Astrocyte (in vitro differentiated cells and primary cell): ENCODE measurements around the gene C2CD2. TPM values are rescaled to one million over a fixed set of nuclear protein-coding genes. Genes with fewer than 3 reads are reported as not detected.

Experiments
- DNase-seq: peaks from one replicate; pipeline ENCODE4 v3.0.0-alpha.2; 2010; ENCODE audit warnings: low read depth
- FAIRE-seq: peaks from 2 replicates; lab custom pipeline; 2011; peaks lifted over from hg19 to GRCh38; lab: Jason Lieb, UNC
- H2AFZ ChIP-seq: 2 replicates; pipeline ENCODE4 v1.6.0; 2012; ENCODE audit warnings: low read depth, low read length, inconsistent platforms
- H3K27ac ChIP-seq: 2 replicates; pipeline ENCODE4 v1.5.1; 2011; ENCODE audit warnings: low read depth, low read length, inconsistent platforms
- H3K27me3 ChIP-seq: 2 replicates; pipeline ENCODE4 v1.6.0; 2011; ENCODE audit warnings: low read length, inconsistent platforms; ENCODE audit not compliant: insufficient read depth
- H3K36me3 ChIP-seq: 2 replicates; pipeline ENCODE4 v1.5.1; 2011; ENCODE audit warnings: low read length, inconsistent platforms; ENCODE audit not compliant: insufficient read depth
- H3K4me1 ChIP-seq: 2 replicates; pipeline ENCODE4 v1.5.1; 2011; ENCODE audit warnings: low read length, inconsistent platforms; ENCODE audit not compliant: insufficient read depth
- H3K4me2 ChIP-seq: 2 replicates; pipeline ENCODE4 v1.6.0; 2012; ENCODE audit warnings: low read length, inconsistent platforms
- H3K4me3 ChIP-seq: 2 replicates; pipeline ENCODE4 v1.5.1; 2011; ENCODE audit warnings: low read depth, mild to moderate bottlenecking, low read length, inconsistent platforms; ENCODE audit not compliant: insufficient read depth
- H3K79me2 ChIP-seq: 2 replicates; pipeline ENCODE4 v1.6.0; 2012; ENCODE audit warnings: mild to moderate bottlenecking, low read length, inconsistent platforms; ENCODE audit not compliant: insufficient read depth
- H3K9ac ChIP-seq: 2 replicates; pipeline ENCODE4 v1.6.0; 2012; ENCODE audit warnings: mild to moderate bottlenecking, low read length, inconsistent platforms
- H3K9me3 ChIP-seq: 2 replicates; pipeline ENCODE4 v1.5.1; 2012; ENCODE audit warnings: low read depth, mild to moderate bottlenecking, low read length, inconsistent platforms; ENCODE audit not compliant: insufficient read depth
- H4K20me1 ChIP-seq: 2 replicates; pipeline ENCODE4 v1.6.0; 2012; ENCODE audit warnings: low read length, inconsistent platforms; ENCODE audit not compliant: insufficient read depth
- H3K27ac Mint-ChIP-seq: one replicate; pipeline ENCODE4 v1.8.0; 2021; ENCODE audit warnings: mild to moderate bottlenecking, mixed read lengths; ENCODE audit not compliant: unreplicated experiment
- H3K27me3 Mint-ChIP-seq: one replicate; pipeline ENCODE4 v1.8.0; 2021; ENCODE audit warnings: low read depth, mixed read lengths; ENCODE audit not compliant: unreplicated experiment
- H3K36me3 Mint-ChIP-seq: one replicate; pipeline ENCODE4 v1.8.0; 2021; ENCODE audit warnings: low read depth, mixed read lengths; ENCODE audit not compliant: unreplicated experiment
- H3K4me1 Mint-ChIP-seq: one replicate; pipeline ENCODE4 v1.8.0; 2021; ENCODE audit warnings: low read depth, mixed read lengths; ENCODE audit not compliant: unreplicated experiment
- H3K4me3 Mint-ChIP-seq: one replicate; pipeline ENCODE4 v1.8.0; 2021; ENCODE audit warnings: mild to moderate bottlenecking, moderate library complexity, mixed read lengths; ENCODE audit not compliant: unreplicated experiment
- H3K9me3 Mint-ChIP-seq: one replicate; pipeline ENCODE4 v1.8.0; 2021; ENCODE audit warnings: mild to moderate bottlenecking, mixed read lengths; ENCODE audit not compliant: unreplicated experiment
- EZH2 ChIP-seq: IDR thresholded peaks from 2 replicates; pipeline ENCODE4 v1.6.1; 2012; ENCODE audit warnings: mild to moderate bottlenecking, low read length, inconsistent platforms; ENCODE audit not compliant: insufficient read depth
- total RNA-seq: library from RNA; stranded (reverse); gene quantifications from 2 replicates; pipeline ENCODE4 v1.2.1, GENCODE V29; 2021
- TF ChIP-seq, protein P1 (sequence below): IDR thresholded peaks from 2 replicates; pipeline ENCODE4 v1.5.1; 2011; ENCODE audit warnings: low read depth, mild to moderate bottlenecking, inconsistent platforms, low read length, moderate library complexity; ENCODE audit not compliant: insufficient read depth

C2CD2 gene
- total RNA-seq, 1 donor from 2014 or later = 8.3 TPM

GRCh38 chr21:41975391-41976272 is 21.8 kb upstream of the C2CD2 start:
- H3K27ac ChIP-seq = no peak overlapping the region
- no peaks in the 10 kb centered on the region for H3K79me2 ChIP-seq
- FAIRE-seq = no peak
- H3K9me3 ChIP-seq = peaks cover 4% of the 10 kb centered on the region
- Mint-ChIP-seq H3K4me1 (no peaks in the 10 kb centered on the region), H3K9me3 (peaks cover 4% of the 10 kb centered on the region), H3K27me3 (peaks cover 5% of the 10 kb centered on the region), H3K36me3 (no peaks in the 10 kb centered on the region), H3K4me3 (no peak overlapping the region), H3K27ac (no peak overlapping the region)
- H3K4me1 ChIP-seq = no peaks in the 10 kb centered on the region
- no peaks in the 10 kb centered on the region for H4K20me1 ChIP-seq
- DNase-seq = no peak
- H2AFZ ChIP-seq = no peak overlapping the region
- H3K27me3 ChIP-seq = peaks cover 2% of the 10 kb centered on the region
- H3K4me2 ChIP-seq = no peak overlapping the region
- no peak overlapping the region for H3K4me3 ChIP-seq
- no peaks in the 10 kb centered on the region for H3K36me3 ChIP-seq
- no peak overlapping the region for H3K9ac ChIP-seq
- TF ChIP-seq, protein P1, sequence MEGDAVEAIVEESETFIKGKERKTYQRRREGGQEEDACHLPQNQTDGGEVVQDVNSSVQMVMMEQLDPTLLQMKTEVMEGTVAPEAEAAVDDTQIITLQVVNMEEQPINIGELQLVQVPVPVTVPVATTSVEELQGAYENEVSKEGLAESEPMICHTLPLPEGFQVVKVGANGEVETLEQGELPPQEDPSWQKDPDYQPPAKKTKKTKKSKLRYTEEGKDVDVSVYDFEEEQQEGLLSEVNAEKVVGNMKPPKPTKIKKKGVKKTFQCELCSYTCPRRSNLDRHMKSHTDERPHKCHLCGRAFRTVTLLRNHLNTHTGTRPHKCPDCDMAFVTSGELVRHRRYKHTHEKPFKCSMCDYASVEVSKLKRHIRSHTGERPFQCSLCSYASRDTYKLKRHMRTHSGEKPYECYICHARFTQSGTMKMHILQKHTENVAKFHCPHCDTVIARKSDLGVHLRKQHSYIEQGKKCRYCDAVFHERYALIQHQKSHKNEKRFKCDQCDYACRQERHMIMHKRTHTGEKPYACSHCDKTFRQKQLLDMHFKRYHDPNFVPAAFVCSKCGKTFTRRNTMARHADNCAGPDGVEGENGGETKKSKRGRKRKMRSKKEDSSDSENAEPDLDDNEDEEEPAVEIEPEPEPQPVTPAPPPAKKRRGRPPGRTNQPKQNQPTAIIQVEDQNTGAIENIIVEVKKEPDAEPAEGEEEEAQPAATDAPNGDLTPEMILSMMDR = no peak
- no peak for TF ChIP-seq EZH2

- Histone ChIP-seq H3K4me3 (no peak overlapping the region), H4K20me1 (no peaks in the 10 kb centered on the region), H3K9ac (no peak overlapping the region), H3K4me2 (no peak overlapping the region), H3K27ac (no peak overlapping the region), H3K79me2 (no peaks in the 10 kb centered on the region), H3K9me3 (peaks cover under 1% of the 10 kb centered on the region), H3K4me1 (no peaks in the 10 kb centered on the region), H2AFZ (no peak overlapping the region), H3K27me3 (no peaks in the 10 kb centered on the region), H3K36me3 (no peaks in the 10 kb centered on the region)
- FAIRE-seq (no peak), DNase-seq (no peak)
- TF ChIP-seq, protein P1 = no peak
- TF ChIP-seq EZH2 = no peak
- H3K36me3 Mint-ChIP-seq = no peaks in the 10 kb centered on the region
- H3K9me3 Mint-ChIP-seq = peaks cover 4% of the 10 kb centered on the region
- H3K4me1 Mint-ChIP-seq = no peaks in the 10 kb centered on the region
- peaks cover 5% of the 10 kb centered on the region for H3K27me3 Mint-ChIP-seq
- H3K4me3 Mint-ChIP-seq = no peak overlapping the region
- no peak overlapping the region for H3K27ac Mint-ChIP-seq
Measured at GRCh38 chr21:41974752-41975053, 20.9 kb upstream of the C2CD2 start.
